Trophoblast cell (in vitro differentiated cells and primary cell): Measurements from ENCODE around the gene SDK2.
"Not testable (repeated sequence)": the region's sequence is repeated elsewhere in the genome, so short reads cannot be mapped to it uniquely, and the experiment has no call there.

ENCODE experiments used
- DNase-seq, 2 donors: peaks; one replicate each; pipeline ENCODE4 v3.0.0-alpha.2; 2016
- H2AFZ ChIP-seq: 2 replicates; pipeline ENCODE4 v1.6.1; 2013; ENCODE audit warnings: low read length, moderate library complexity, mild to moderate bottlenecking; ENCODE audit not compliant: insufficient read depth, poor library complexity
- H2AK5ac ChIP-seq: 2 replicates; pipeline ENCODE4 v1.6.1; 2013; ENCODE audit warnings: mild to moderate bottlenecking, low read length
- H2BK120ac ChIP-seq: 2 replicates; pipeline ENCODE4 v1.6.1; 2013; ENCODE audit warnings: low read length, mild to moderate bottlenecking, moderate library complexity; ENCODE audit not compliant: insufficient read depth, poor library complexity
- H2BK12ac ChIP-seq: 2 replicates; pipeline ENCODE4 v1.6.1; 2013; ENCODE audit warnings: mild to moderate bottlenecking, low read length, moderate library complexity
- H2BK5ac ChIP-seq: 2 replicates; pipeline ENCODE4 v1.6.1; 2013; ENCODE audit warnings: low read length, low read depth, moderate library complexity, mild to moderate bottlenecking; ENCODE audit not compliant: poor library complexity
- H3K14ac ChIP-seq: 2 replicates; pipeline ENCODE4 v1.6.1; 2013; ENCODE audit warnings: mild to moderate bottlenecking, low read length
- H3K18ac ChIP-seq: 2 replicates; pipeline ENCODE4 v1.6.1; 2013; ENCODE audit warnings: mild to moderate bottlenecking, low read length
- H3K23ac ChIP-seq: 2 replicates; pipeline ENCODE4 v1.6.1; 2013; ENCODE audit warnings: low read length
- H3K27ac ChIP-seq: 2 replicates; pipeline ENCODE4 v1.5.1; 2013; ENCODE audit warnings: low read depth, mild to moderate bottlenecking, inconsistent platforms, low read length, moderate library complexity
- H3K27me3 ChIP-seq: 2 replicates; pipeline ENCODE4 v1.6.1; 2013; ENCODE audit warnings: inconsistent platforms, mild to moderate bottlenecking, low read length, moderate library complexity; ENCODE audit not compliant: insufficient read depth
- H3K36me3 ChIP-seq, 2 experiments: 1 replicate in 1 of 2; 2 replicates in 1 of 2; pipeline ENCODE4 v1.6.1; 2013; ENCODE audit warnings: low read length in 2 of 2, mild to moderate bottlenecking in 2 of 2, moderate library complexity in 1 of 2; ENCODE audit not compliant: insufficient read depth in 2 of 2, control insufficient read depth in 1 of 2
- H3K4ac ChIP-seq: 2 replicates; pipeline ENCODE4 v1.6.1; 2013; ENCODE audit warnings: low read depth, mild to moderate bottlenecking, low read length, moderate library complexity
- H3K4me1 ChIP-seq, 2 experiments: 1 replicate in 1 of 2; 2 replicates in 1 of 2; pipeline ENCODE4 v1.6.1; 2013; ENCODE audit warnings: low read length in 2 of 2, mild to moderate bottlenecking in 2 of 2, moderate library complexity in 1 of 2; ENCODE audit not compliant: insufficient read depth in 2 of 2, control insufficient read depth in 1 of 2
- H3K4me2 ChIP-seq: 2 replicates; pipeline ENCODE4 v1.6.1; 2013; ENCODE audit warnings: inconsistent platforms, mild to moderate bottlenecking, low read length, moderate library complexity
- H3K4me3 ChIP-seq: 2 replicates; pipeline ENCODE4 v1.5.1; 2013; ENCODE audit warnings: mild to moderate bottlenecking, low read depth, low read length, inconsistent platforms
- H3K79me1 ChIP-seq: one replicate; pipeline ENCODE4 v1.6.1; 2013; ENCODE audit warnings: low read length
- H3K79me2 ChIP-seq: 2 replicates; pipeline ENCODE4 v1.6.1; 2013; ENCODE audit warnings: low read length, mild to moderate bottlenecking; ENCODE audit not compliant: control insufficient read depth, insufficient read depth, poor library complexity
- H3K9ac ChIP-seq: 2 replicates; pipeline ENCODE4 v1.6.1; 2013; ENCODE audit warnings: mild to moderate bottlenecking, low read length
- H3K9me3 ChIP-seq: 2 replicates; pipeline ENCODE4 v1.6.1; 2013; ENCODE audit warnings: low read depth, mild to moderate bottlenecking, control low read depth, inconsistent platforms, low read length; ENCODE audit not compliant: insufficient read depth
- H4K12ac ChIP-seq: 2 replicates; pipeline ENCODE4 v1.6.1; 2013; ENCODE audit warnings: low read depth, mild to moderate bottlenecking, low read length, moderate library complexity
- H4K8ac ChIP-seq: 2 replicates; pipeline ENCODE4 v1.6.1; 2013; ENCODE audit warnings: low read depth, mild to moderate bottlenecking, low read length, moderate library complexity
- H4K91ac ChIP-seq: one replicate; pipeline ENCODE4 v1.6.1; 2013; ENCODE audit warnings: low read depth, mild to moderate bottlenecking, low read length, moderate library complexity
- WGBS: extraction: QIAGEN DNeasy Blood & Tissue Kit; methylation state at CpG from one replicate; pipeline ENCODE4 v1.1.7; 2013; ENCODE audit warnings: missing lambda C conversion rate; ENCODE audit not compliant: insufficient read length, insufficient coverage; ENCODE audit errors: extremely low coverage; 5-methylcytosine and 5-hydroxymethylcytosine counted together

Gene SDK2

GRCh38 chr17:73308959-73309358 is 335.3 kb downstream of the SDK2 start:
- H3K4ac ChIP-seq, H3K9me3 ChIP-seq, H3K4me3 ChIP-seq, H3K36me3 ChIP-seq, H3K23ac ChIP-seq, H4K8ac ChIP-seq, DNase-seq, H2AK5ac ChIP-seq, H2BK120ac ChIP-seq, H4K12ac ChIP-seq, H3K27me3 ChIP-seq, H3K14ac ChIP-seq, H3K18ac ChIP-seq, H3K9ac ChIP-seq, H2BK5ac ChIP-seq, H2AFZ ChIP-seq, H2BK12ac ChIP-seq, H3K4me2 ChIP-seq: not testable (repeated sequence)
- Histone ChIP-seq H4K91ac (peak overlapping the region; percentile 29), H3K4me1 (peaks cover 43 to 49% of the 10 kb centered on the region in 2 experiments), H3K79me2 (peaks cover 38% of the 10 kb centered on the region), H3K79me1 (peaks cover 49% of the 10 kb centered on the region), H3K27ac (peak overlapping the region; percentile 93)
- WGBS = no CpG with 5 or more reads among the region's 5 CpGs

GRCh38 chr17:73308017-73308823 is 336.0 kb downstream of the SDK2 start:
- Histone ChIP-seq H3K79me2 (peaks cover 38% of the 10 kb centered on the region), H3K9me3 (no peaks in the 10 kb centered on the region), H3K36me3 (peaks cover 4 to 5% of the 10 kb centered on the region in 2 experiments), H2BK5ac (peak overlapping the region; percentile 95), H3K23ac (no peak overlapping the region), H2BK12ac (peak overlapping the region; percentile 97), H3K4me2 (peak overlapping the region; percentile 44), H3K27ac (peak overlapping the region; percentile 93), H3K9ac (no peak overlapping the region), H2AFZ (peak overlapping the region; percentile 91), H3K4me1 (peaks cover 43 to 49% of the 10 kb centered on the region in 2 experiments), H3K4me3 (no peak overlapping the region), H3K79me1 (peaks cover 49% of the 10 kb centered on the region), H4K12ac (peak overlapping the region; percentile 84), H3K27me3 (no peaks in the 10 kb centered on the region), H3K4ac (peak overlapping the region; percentile 94), H3K14ac (peak overlapping the region; percentile 98), H4K8ac (peak overlapping the region; percentile 89), H4K91ac (peak overlapping the region; percentile 95), H3K18ac (peak overlapping the region; percentile 99), H2AK5ac (peak overlapping the region; percentile 99), H2BK120ac (peak overlapping the region; percentile 97)
- peak; percentile 81 to 83 for DNase-seq
- WGBS = no CpG with 5 or more reads among the region's 23 CpGs

- H2AK5ac ChIP-seq = peak overlapping the region; percentile 28
- no CpG with 5 or more reads among the region's 9 CpGs for WGBS
- no peak overlapping the region for H3K27ac ChIP-seq
- no peak for DNase-seq
- no peak overlapping the region for H2BK5ac ChIP-seq
- no peak overlapping the region for H3K4me2 ChIP-seq
- H3K27me3 ChIP-seq = no peaks in the 10 kb centered on the region
- no peak overlapping the region for H3K23ac ChIP-seq
- no peak overlapping the region for H3K9ac ChIP-seq
- H4K91ac ChIP-seq = peak overlapping the region; percentile 23
- peak overlapping the region; percentile 89 for H2BK12ac ChIP-seq
- H3K18ac ChIP-seq = peak overlapping the region; percentile 82
- peaks cover 40 to 46% of the 10 kb centered on the region in 2 experiments for H3K4me1 ChIP-seq
- no peak overlapping the region for H4K12ac ChIP-seq
- H3K36me3 ChIP-seq = peaks cover 4 to 5% of the 10 kb centered on the region in 2 experiments
- no peak overlapping the region for H2AFZ ChIP-seq
- peak overlapping the region; percentile 64 for H2BK120ac ChIP-seq
- no peaks in the 10 kb centered on the region for H3K9me3 ChIP-seq
- H3K4ac ChIP-seq = peak overlapping the region; percentile 98
- H3K79me2 ChIP-seq = peaks cover 36% of the 10 kb centered on the region
- peak overlapping the region; percentile 5 for H4K8ac ChIP-seq
- peaks cover 46% of the 10 kb centered on the region for H3K79me1 ChIP-seq
- H3K14ac ChIP-seq = peak overlapping the region; percentile 78
- no peak overlapping the region for H3K4me3 ChIP-seq
Measured at GRCh38 chr17:73307130-73307529, 337.1 kb downstream of the SDK2 start.

GRCh38 chr17:73305845-73306836 is 338.1 kb downstream of the SDK2 start:
- H3K36me3 ChIP-seq = peaks cover 4 to 5% of the 10 kb centered on the region in 2 experiments
- no peaks in the 10 kb centered on the region for H3K9me3 ChIP-seq
- H3K27ac ChIP-seq = peak overlapping the region; percentile 57
- H4K12ac ChIP-seq = no peak overlapping the region
- no CpG with 5 or more reads among the region's 11 CpGs for WGBS
- peak overlapping the region; percentile 37 for H3K4me2 ChIP-seq
- H4K8ac ChIP-seq = no peak overlapping the region
- DNase-seq = no peak
- no peak overlapping the region for H3K9ac ChIP-seq
- peak overlapping the region; percentile 26 for H2BK12ac ChIP-seq
- H2AK5ac ChIP-seq = peak overlapping the region; percentile 28
- no peaks in the 10 kb centered on the region for H3K27me3 ChIP-seq
- H3K14ac ChIP-seq = no peak overlapping the region
- no peak overlapping the region for H3K23ac ChIP-seq
- H3K79me1 ChIP-seq = peaks cover 38% of the 10 kb centered on the region
- peak overlapping the region; percentile 98 for H3K4ac ChIP-seq
- H3K79me2 ChIP-seq = peaks cover 29% of the 10 kb centered on the region
- no peak overlapping the region for H2AFZ ChIP-seq
- no peak overlapping the region for H3K4me3 ChIP-seq
- H2BK120ac ChIP-seq = peak overlapping the region; percentile 9
- H2BK5ac ChIP-seq = peak overlapping the region; percentile 22
- H3K4me1 ChIP-seq = peaks cover 40 to 46% of the 10 kb centered on the region in 2 experiments
- peak overlapping the region; percentile 22 for H4K91ac ChIP-seq
- H3K18ac ChIP-seq = no peak overlapping the region
